SK-N-SH (cell line): ENCODE data around the gene RAB3C. TPM values are rescaled to one million over a fixed set of nuclear protein-coding genes. Genes with fewer than 3 reads are reported as not detected.

Source experiments
- CTCF ChIA-PET: fragments of 300-600, 350-600 bp; formaldehyde crosslinking; extraction: SDS; loops from one replicate; lab custom pipeline; 2021; lab: Yijun Ruan, JAX
- POLR2A ChIA-PET: fragments of 350-600 bp; sonication (Branson Sonifier 250); formaldehyde crosslinking; extraction: SDS; loops from one replicate; lab custom pipeline; 2020; ENCODE audit warnings: antibody characterized with exemption, inconsistent platforms; lab: Yijun Ruan, JAX
- DNase-seq: peaks from one replicate; pipeline ENCODE4 v3.0.0; 2012
- H2AFZ ChIP-seq: fragments of 200-600 bp; sonication (generic); 2 replicates; pipeline ENCODE4 v1.8.1; 2016; ENCODE audit warnings: antibody characterized with exemption, mild to moderate bottlenecking, low read depth
- H3F3A ChIP-seq: fragments of 200-600 bp; sonication (generic); replicated peaks from 2 replicates; pipeline ENCODE3; 2016; ENCODE audit warnings: antibody characterized with exemption, mild to moderate bottlenecking; ENCODE audit not compliant: insufficient read depth
- H3K27ac ChIP-seq, 2 experiments: fragments of 200-500 bp in 1 of 2; fragments of 200-600 bp in 1 of 2; sonication (Bioruptor generic) in 1 of 2; sonication (generic), shearing (Covaris generic) in 1 of 2; 2 replicates each; pipeline versions ENCODE4 v1.5.1 to v1.6.1; 2014 to 2016; ENCODE audit warnings: low read depth in 2 of 2, inconsistent platforms in 1 of 2, low read length in 1 of 2, mild to moderate bottlenecking in 1 of 2, mixed read lengths in 1 of 2
- H3K27me3 ChIP-seq: fragments of 200-600 bp; sonication (generic), shearing (Covaris generic); 2 replicates; pipeline ENCODE4 v1.6.1; 2016; ENCODE audit warnings: mixed run types; ENCODE audit not compliant: insufficient read depth
- H3K36me3 ChIP-seq, 2 experiments: fragments of 200-500 bp in 1 of 2; fragments of 200-600 bp in 1 of 2; sonication (Bioruptor generic) in 1 of 2; sonication (generic) in 1 of 2; replicated peaks in 1 of 2; 2 replicates each; pipeline versions ENCODE3 to v1.5.1; 2014 to 2016; ENCODE audit warnings: low read length in 1 of 2, mild to moderate bottlenecking in 1 of 2; ENCODE audit not compliant: insufficient read depth in 2 of 2, control insufficient read depth in 1 of 2
- H3K4me1 ChIP-seq, 2 experiments: fragments of 200-500 bp in 1 of 2; fragments of 200-600 bp in 1 of 2; sonication (Bioruptor generic) in 1 of 2; sonication (generic), shearing (Covaris generic) in 1 of 2; 2 replicates each; pipeline versions ENCODE4 v1.5.1 to v1.6.1; 2014 to 2016; ENCODE audit warnings: low read depth in 1 of 2, low read length in 1 of 2, mixed run types in 1 of 2; ENCODE audit not compliant: insufficient read depth in 2 of 2, control insufficient read depth in 1 of 2
- H3K4me2 ChIP-seq: fragments of 200-600 bp; sonication (generic), shearing (Covaris generic); 2 replicates; pipeline ENCODE4 v1.6.1; 2017; ENCODE audit warnings: mixed run types
- H3K4me3 ChIP-seq, 2 experiments: fragments of 200-500 bp in 1 of 2; fragments of 200-600 bp in 1 of 2; sonication (Bioruptor generic) in 1 of 2; sonication (generic), shearing (Covaris generic) in 1 of 2; 2 replicates each; pipeline versions ENCODE4 v1.5.1 to v1.8.1; 2014 to 2016; ENCODE audit warnings: low read depth in 2 of 2, inconsistent platforms in 1 of 2, low read length in 1 of 2, mild to moderate bottlenecking in 1 of 2, mixed read lengths in 1 of 2, moderate library complexity in 1 of 2
- H3K79me2 ChIP-seq: fragments of 200-600 bp; sonication (generic); 2 replicates; pipeline ENCODE4 v1.8.1; 2017; ENCODE audit warnings: mild to moderate bottlenecking; ENCODE audit not compliant: insufficient read depth
- H3K9ac ChIP-seq: fragments of 200-600 bp; sonication (generic); 2 replicates; pipeline ENCODE4 v1.6.1; 2017; ENCODE audit warnings: mixed run types
- H3K9me2 ChIP-seq: fragments of 200-600 bp; sonication (generic); 2 replicates; pipeline ENCODE4 v1.6.1; 2017; ENCODE audit warnings: mixed run types
- H3K9me3 ChIP-seq: fragments of 200-600 bp; sonication (generic); 2 replicates; pipeline ENCODE4 v1.6.1; 2017; ENCODE audit warnings: mixed run types, mild to moderate bottlenecking, moderate library complexity
- H4K20me1 ChIP-seq: fragments of 200-600 bp; sonication (generic); 2 replicates; pipeline ENCODE4 v1.6.1; 2017; ENCODE audit warnings: mild to moderate bottlenecking, mixed run types; ENCODE audit not compliant: insufficient read depth
- EP300 ChIP-seq, 2 experiments: IDR thresholded peaks; 2 replicates each; pipeline versions ENCODE4 v1.4.0 to v1.6.1; 2012; ENCODE audit warnings: borderline replicate concordance in 1 of 2, low read depth in 1 of 2, low read length in 1 of 2
- EZH2phosphoT487 ChIP-seq: fragments of 200-600 bp; sonication (generic); IDR thresholded peaks from 2 replicates; pipeline ENCODE4 v1.6.1; 2017; ENCODE audit warnings: low read depth, mixed run types, mild to moderate bottlenecking, antibody characterized with exemption, moderate library complexity, borderline replicate concordance
- FOXM1 ChIP-seq: IDR thresholded peaks from 2 replicates; pipeline ENCODE4 v1.4.0; 2012; ENCODE audit warnings: low read depth, mild to moderate bottlenecking
- MAX ChIP-seq: IDR thresholded peaks from 2 replicates; pipeline ENCODE4 v1.4.0; 2012; ENCODE audit warnings: low read depth
- MXI1 ChIP-seq: IDR thresholded peaks from 2 replicates; pipeline ENCODE4 v1.6.1; 2012; ENCODE audit warnings: mild to moderate bottlenecking, low read depth, low read length, improper control_type of control experiment
- POLR2AphosphoS5 ChIP-seq: IDR thresholded peaks from 2 replicates; pipeline ENCODE4 v1.6.1; 2012; ENCODE audit warnings: low read depth, low read length
- REST ChIP-seq: IDR thresholded peaks from 2 replicates; pipeline ENCODE4 v1.6.1; 2012; ENCODE audit warnings: mild to moderate bottlenecking, low read depth, low read length, moderate library complexity
- RFX5 ChIP-seq: IDR thresholded peaks from 2 replicates; pipeline ENCODE4 v1.6.1; 2012; ENCODE audit warnings: mild to moderate bottlenecking, improper control_type of control experiment, low read length
- SMC3 ChIP-seq: IDR thresholded peaks from 2 replicates; pipeline ENCODE4 v1.6.1; 2012; ENCODE audit warnings: low read depth, low read length, improper control_type of control experiment
- TEAD4 ChIP-seq: IDR thresholded peaks from 2 replicates; pipeline ENCODE4 v1.4.0; 2012; ENCODE audit warnings: mild to moderate bottlenecking, borderline replicate concordance; ENCODE audit not compliant: insufficient read depth
- YY1 ChIP-seq: IDR thresholded peaks from 2 replicates; pipeline ENCODE4 v1.4.0; 2012; ENCODE audit warnings: low read depth, mild to moderate bottlenecking
- polyA plus RNA-seq, 3 experiments: library from polyadenylated mRNA; depleted of rRNA; stranded (reverse); fragments of >200 nt; gene quantifications; 2 replicates each; pipeline ENCODE4 v1.2.3, GENCODE V29; 2012

Gene RAB3C
- polyA plus RNA-seq, 1 of the 3 experiments (the other 2 are of a cell fraction) = 0.03 TPM

- no peak overlapping the region for H3K27ac ChIP-seq
- POLR2A ChIA-PET = no interaction called here
- CTCF ChIA-PET = interaction anchor here (1.1 kb wide), 1 partner anchor 14 kb away, joined by 3 read pairs; no protein-coding TSS in a partner anchor
- H3K27me3 ChIP-seq = no peaks in the 10 kb centered on the region
- no peaks in the 10 kb centered on the region for H3K9me3 ChIP-seq
- H3K4me2 ChIP-seq = no peak overlapping the region
- no peak overlapping the region for H3K9ac ChIP-seq
- H3K4me1 ChIP-seq = no peaks in the 10 kb centered on the region; a peak in 1 of 4 replicates
- no peak overlapping the region for H3K4me3 ChIP-seq
- no peak overlapping the region for H2AFZ ChIP-seq
- no peak for TF ChIP-seq YY1
- no peak for TF ChIP-seq RFX5
- no peak for TF ChIP-seq EZH2phosphoT487
- TF ChIP-seq EP300 (IDR thresholded peaks at IDR 0.05; ENCODE audit: borderline replicate concordance in 1 of 2, low read depth in 1 of 2, low read length in 1 of 2) = no peak
- H3K36me3 ChIP-seq = no peaks in the 10 kb centered on the region
- no peaks in the 10 kb centered on the region for H3K9me2 ChIP-seq
- no peak for DNase-seq
- no peaks in the 10 kb centered on the region for H4K20me1 ChIP-seq
- no peaks in the 10 kb centered on the region for H3F3A ChIP-seq
- H3K79me2 ChIP-seq = no peaks in the 10 kb centered on the region
Observed at GRCh38 chr5:58803056-58803455, 220.2 kb downstream of the RAB3C start.

- Histone ChIP-seq H3K79me2 (no peaks in the 10 kb centered on the region), H3K4me1 (no peaks in the 10 kb centered on the region; a peak in 1 of 4 replicates), H3K9me3 (no peaks in the 10 kb centered on the region), H3K9me2 (no peaks in the 10 kb centered on the region), H3K27me3 (no peaks in the 10 kb centered on the region), H3K27ac (no peak overlapping the region), H4K20me1 (no peaks in the 10 kb centered on the region), H2AFZ (no peak overlapping the region), H3K9ac (no peak overlapping the region), H3K36me3 (no peaks in the 10 kb centered on the region), H3F3A (no peaks in the 10 kb centered on the region), H3K4me3 (no peak overlapping the region), H3K4me2 (no peak overlapping the region)
- no peak for DNase-seq
- CTCF ChIA-PET = interaction anchor here (1.1 kb wide), 1 partner anchor 13 kb away, joined by 3 read pairs; no protein-coding TSS in a partner anchor
- TF ChIP-seq REST = no peak
- TF ChIP-seq FOXM1 = no peak
- no peak for TF ChIP-seq EZH2phosphoT487
- no peak for TF ChIP-seq SMC3
- TF ChIP-seq TEAD4 = no peak
- TF ChIP-seq MAX = no peak
- TF ChIP-seq POLR2AphosphoS5 = no peak
- TF ChIP-seq EP300 (IDR thresholded peaks at IDR 0.05; ENCODE audit: borderline replicate concordance in 1 of 2, low read depth in 1 of 2, low read length in 1 of 2) = no peak
- no peak for TF ChIP-seq YY1
- no peak for TF ChIP-seq MXI1
- POLR2A ChIA-PET = no interaction called here
Observed at GRCh38 chr5:58804291-58804690, 221.4 kb downstream of the RAB3C start.
